GM21381 (cell line): ENCODE data around the gene LRRC41.
"Not testable (repeated sequence)": the region's sequence is repeated elsewhere in the genome, so short reads cannot be mapped to it uniquely, and the experiment has no call there.

Experiments used
- ATAC-seq: cut with Tn5 transposase; IDR thresholded peaks from one replicate; pipeline ENCODE4 v1.9.1; 2021; ENCODE audit warnings: mild to moderate bottlenecking, moderate library complexity; ENCODE audit not compliant: unreplicated experiment

The LRRC41 gene

GRCh38 chr1:46328182-46328581, 24.8 kb upstream of the LRRC41 start:
- not testable (repeated sequence) for ATAC-seq

GRCh38 chr1:46325285-46326076, 22.1 kb upstream of the LRRC41 start:
- ATAC-seq, result not testable (repeated sequence)

- ATAC-seq, result not testable (repeated sequence)
These were observed 18.8 kb upstream of the LRRC41 start for GRCh38 chr1:46322191-46322590.

- not testable (repeated sequence) for ATAC-seq
These were observed 16.8 kb upstream of the LRRC41 start for GRCh38 chr1:46319960-46320914.

- ATAC-seq, result not testable (repeated sequence)
These were observed 15.9 kb upstream of the LRRC41 start for GRCh38 chr1:46319301-46319700.

- ATAC-seq, result no peak
These were observed 13.9 kb upstream of the LRRC41 start for GRCh38 chr1:46317323-46317722.

- no peak for ATAC-seq
These were observed 12.4 kb upstream of the LRRC41 start for GRCh38 chr1:46315669-46316403.

GRCh38 chr1:46310321-46310720, 6.9 kb upstream of the LRRC41 start:
- no peak for ATAC-seq

GRCh38 chr1:46309401-46310159, 6.2 kb upstream of the LRRC41 start:
- no peak for ATAC-seq

GRCh38 chr1:46306159-46306530, 2.7 kb upstream of the LRRC41 start:
- ATAC-seq, result no peak

GRCh38 chr1:46303872-46304326, 483 bp upstream of the LRRC41 start:
- no peak for ATAC-seq

- ATAC-seq, result peak; percentile 8
These were observed 777 bp downstream of the LRRC41 start for GRCh38 chr1:46302641-46303037.

GRCh38 chr1:46301808-46302640, 1.4 kb downstream of the LRRC41 start:
- ATAC-seq, result peak; percentile 25

- no peak for ATAC-seq
These were observed 2.0 kb downstream of the LRRC41 start for GRCh38 chr1:46301406-46301807.

GRCh38 chr1:46300673-46301405, 2.6 kb downstream of the LRRC41 start:
- ATAC-seq, result no peak

- no peak for ATAC-seq
These were observed 5.0 kb downstream of the LRRC41 start for GRCh38 chr1:46298387-46298786.

- no peak for ATAC-seq
These were observed 8.1 kb downstream of the LRRC41 start for GRCh38 chr1:46295306-46295705.

GRCh38 chr1:46289976-46290375, 13.4 kb downstream of the LRRC41 start:
- no peak for ATAC-seq

- ATAC-seq, result no peak
These were observed 14.3 kb downstream of the LRRC41 start for GRCh38 chr1:46289134-46289494.
